ENCODE results near the gene ERN1. TPM values are rescaled to one million over a fixed set of nuclear protein-coding genes. Genes with fewer than 3 reads are reported as not detected.

The ERN1 gene
- total and polyA plus RNA-seq, 2 of the 13 experiments (the other 11 are each of a cell fraction or from before 2014, with no cell fraction given): 6.0 to 12.7 TPM

DNA sequence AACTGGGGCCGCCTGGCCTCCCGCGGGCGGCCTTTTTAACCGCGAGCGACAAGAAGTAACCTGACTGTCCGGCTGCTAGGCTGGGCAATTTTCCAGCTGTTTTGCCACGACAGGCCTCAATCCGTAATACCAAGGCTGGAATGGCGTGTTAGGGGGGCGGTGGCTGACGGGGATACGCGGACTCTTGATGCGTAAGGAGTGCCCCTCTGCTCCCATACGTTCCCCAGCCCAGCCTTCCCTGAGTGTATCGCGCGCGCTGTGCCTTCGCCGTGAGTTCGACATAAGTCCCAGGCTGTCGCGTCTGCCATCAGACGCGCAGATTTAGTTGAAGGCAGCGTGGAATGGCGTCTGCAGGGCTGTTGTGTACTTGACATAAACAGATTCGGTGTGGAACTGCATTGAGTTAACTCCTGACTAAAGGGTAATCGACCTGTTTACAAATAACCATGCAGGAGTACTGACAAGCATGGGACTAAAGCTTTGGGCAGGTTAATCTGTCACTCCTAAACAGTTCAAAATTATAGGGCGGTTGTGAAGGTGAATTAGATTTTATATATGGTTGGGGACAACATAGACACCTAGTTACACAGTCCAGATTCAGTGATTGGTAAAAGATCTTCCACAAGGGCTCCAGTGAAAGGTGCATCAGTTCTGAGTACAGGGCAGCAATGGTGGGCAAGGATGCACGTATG lies 16.6 kb upstream of the ERN1 start (continued):
- TF ChIP-seq ZNF124 (CRISPR knock-in tag; IDR thresholded peaks at IDR 0.05) (no peak; the same call in 1 of the 2 replicates), HMG20B (CRISPR knock-in tag; conservative IDR thresholded peaks at IDR 0.05) (no peak), ZFAT (CRISPR knock-in tag; conservative IDR thresholded peaks at IDR 0.05) (no peak), ZNF652 (CRISPR knock-in tag; IDR thresholded peaks at IDR 0.05; ENCODE audit: borderline replicate concordance, low read depth) (no peak), FOXP1 (IDR thresholded peaks at IDR 0.05) (peak; percentile 49; the same call in 1 of the 2 replicates), FOXP1 (CRISPR knock-in tag; IDR thresholded peaks at IDR 0.05) (peak; percentile 63), ERF (CRISPR knock-in tag; IDR thresholded peaks at IDR 0.05) (no peak), ELF3 (CRISPR knock-in tag; IDR thresholded peaks at IDR 0.05) (no peak; the same call in 1 of the 2 replicates), CREB1 (IDR thresholded peaks at IDR 0.05) (no peak), CREB1 (CRISPR knock-in tag; IDR thresholded peaks at IDR 0.05) (no peak), ZC3H4 (CRISPR knock-in tag; IDR thresholded peaks at IDR 0.05; ENCODE audit: borderline replicate concordance) (peak; percentile 99), SP2 (CRISPR knock-in tag; IDR thresholded peaks at IDR 0.05) (no peak), ZNF597 (CRISPR knock-in tag; IDR thresholded peaks at IDR 0.05) (0 out of 2 replicates have a peak, but pooled peaks have one; percentile 2), CEBPG (CRISPR knock-in tag; IDR thresholded peaks at IDR 0.05) (no peak), ZNF720 (CRISPR knock-in tag; IDR thresholded peaks at IDR 0.05) (no peak), ARID3A (IDR thresholded peaks at IDR 0.05; ENCODE audit: low read depth, low read length) (no peak), DNMT3B (CRISPR knock-in tag; conservative IDR thresholded peaks at IDR 0.05) (no peak)
- TF ChIP-seq, protein P1, sequence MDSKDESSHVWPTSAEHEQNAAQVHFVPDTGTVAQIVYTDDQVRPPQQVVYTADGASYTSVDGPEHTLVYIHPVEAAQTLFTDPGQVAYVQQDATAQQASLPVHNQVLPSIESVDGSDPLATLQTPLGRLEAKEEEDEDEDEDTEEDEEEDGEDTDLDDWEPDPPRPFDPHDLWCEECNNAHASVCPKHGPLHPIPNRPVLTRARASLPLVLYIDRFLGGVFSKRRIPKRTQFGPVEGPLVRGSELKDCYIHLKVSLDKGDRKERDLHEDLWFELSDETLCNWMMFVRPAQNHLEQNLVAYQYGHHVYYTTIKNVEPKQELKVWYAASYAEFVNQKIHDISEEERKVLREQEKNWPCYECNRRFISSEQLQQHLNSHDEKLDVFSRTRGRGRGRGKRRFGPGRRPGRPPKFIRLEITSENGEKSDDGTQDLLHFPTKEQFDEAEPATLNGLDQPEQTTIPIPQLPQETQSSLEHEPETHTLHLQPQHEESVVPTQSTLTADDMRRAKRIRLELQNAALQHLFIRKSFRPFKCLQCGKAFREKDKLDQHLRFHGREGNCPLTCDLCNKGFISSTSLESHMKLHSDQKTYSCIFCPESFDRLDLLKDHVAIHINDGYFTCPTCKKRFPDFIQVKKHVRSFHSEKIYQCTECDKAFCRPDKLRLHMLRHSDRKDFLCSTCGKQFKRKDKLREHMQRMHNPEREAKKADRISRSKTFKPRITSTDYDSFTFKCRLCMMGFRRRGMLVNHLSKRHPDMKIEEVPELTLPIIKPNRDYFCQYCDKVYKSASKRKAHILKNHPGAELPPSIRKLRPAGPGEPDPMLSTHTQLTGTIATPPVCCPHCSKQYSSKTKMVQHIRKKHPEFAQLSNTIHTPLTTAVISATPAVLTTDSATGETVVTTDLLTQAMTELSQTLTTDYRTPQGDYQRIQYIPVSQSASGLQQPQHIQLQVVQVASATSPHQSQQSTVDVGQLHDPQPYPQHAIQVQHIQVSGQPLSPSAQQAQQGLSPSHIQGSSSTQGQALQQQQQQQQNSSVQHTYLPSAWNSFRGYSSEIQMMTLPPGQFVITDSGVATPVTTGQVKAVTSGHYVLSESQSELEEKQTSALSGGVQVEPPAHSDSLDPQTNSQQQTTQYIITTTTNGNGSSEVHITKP (CRISPR knock-in tag; IDR thresholded peaks at IDR 0.05; ENCODE audit: low read depth): no peak; the same call in 1 of the 2 replicates

Measured in HepG2 (cell line).